ENCODE data around the gene ADGRL3. TPM values are rescaled to one million over a fixed set of nuclear protein-coding genes. Genes with fewer than 3 reads are reported as not detected.

ADGRL3 gene
- total RNA-seq, 1 donor, result under 0.01 TPM

GRCh38 chr4:61678297-61678696 lies 478.2 kb downstream of the ADGRL3 start:
- no peak for TF ChIP-seq CTCF (IDR thresholded peaks at IDR 0.05; ENCODE audit: insufficient read depth, low read length)
- DNase-seq (ENCODE audit: low read depth), result no peak
- no peak overlapping the region for H3K4me3 ChIP-seq (ENCODE audit: low read depth, low read length)

- H3K4me3 ChIP-seq (ENCODE audit: low read depth, low read length), result no peak overlapping the region
- DNase-seq (ENCODE audit: low read depth), result no peak
- TF ChIP-seq CTCF (IDR thresholded peaks at IDR 0.05; ENCODE audit: insufficient read depth, low read length), result no peak
These were observed 493.4 kb downstream of the ADGRL3 start for GRCh38 chr4:61693520-61693919.

- no peak for TF ChIP-seq CTCF (IDR thresholded peaks at IDR 0.05; ENCODE audit: insufficient read depth, low read length)
- no peak for DNase-seq (ENCODE audit: low read depth)
- no peak overlapping the region for H3K4me3 ChIP-seq (ENCODE audit: low read depth, low read length)
These were observed 514.3 kb downstream of the ADGRL3 start for GRCh38 chr4:61714387-61714911.

GRCh38 chr4:61716426-61716825 lies 516.3 kb downstream of the ADGRL3 start:
- DNase-seq (ENCODE audit: low read depth), result no peak
- no peak overlapping the region for H3K4me3 ChIP-seq (ENCODE audit: low read depth, low read length)
- TF ChIP-seq CTCF (IDR thresholded peaks at IDR 0.05; ENCODE audit: insufficient read depth, low read length), result no peak

- no peak for TF ChIP-seq CTCF (IDR thresholded peaks at IDR 0.05; ENCODE audit: insufficient read depth, low read length)
- no peak for DNase-seq (ENCODE audit: low read depth)
- no peak overlapping the region for H3K4me3 ChIP-seq (ENCODE audit: low read depth, low read length)
These were observed 523.4 kb downstream of the ADGRL3 start for GRCh38 chr4:61723492-61723891.

- DNase-seq (ENCODE audit: low read depth), result no peak
- no peak overlapping the region for H3K4me3 ChIP-seq (ENCODE audit: low read depth, low read length)
- no peak for TF ChIP-seq CTCF (IDR thresholded peaks at IDR 0.05; ENCODE audit: insufficient read depth, low read length)
These were observed 527.2 kb downstream of the ADGRL3 start for GRCh38 chr4:61727286-61727685.

- DNase-seq (ENCODE audit: low read depth), result no peak
- no peak for TF ChIP-seq CTCF (IDR thresholded peaks at IDR 0.05; ENCODE audit: insufficient read depth, low read length)
- no peak overlapping the region for H3K4me3 ChIP-seq (ENCODE audit: low read depth, low read length)
These were observed 534.3 kb downstream of the ADGRL3 start for GRCh38 chr4:61734409-61734808.
